SK-N-SH (cell line): ENCODE measurements around the gene HCN1.

ENCODE experiments used
- CTCF ChIP-seq: fragments of 200-600 bp; sonication (generic); IDR thresholded peaks from 2 replicates; pipeline ENCODE4 v1.6.1; 2017; ENCODE audit warnings: antibody characterized with exemption, mild to moderate bottlenecking, moderate library complexity
- EP300 ChIP-seq, 2 experiments: IDR thresholded peaks; 2 replicates each; pipeline versions ENCODE4 v1.4.0 to v1.6.1; 2012; ENCODE audit warnings: borderline replicate concordance in 1 of 2, low read depth in 1 of 2, low read length in 1 of 2
- EZH2phosphoT487 ChIP-seq: fragments of 200-600 bp; sonication (generic); IDR thresholded peaks from 2 replicates; pipeline ENCODE4 v1.6.1; 2017; ENCODE audit warnings: low read depth, mixed run types, mild to moderate bottlenecking, antibody characterized with exemption, moderate library complexity, borderline replicate concordance
- POLR2AphosphoS5 ChIP-seq: IDR thresholded peaks from 2 replicates; pipeline ENCODE4 v1.6.1; 2012; ENCODE audit warnings: low read depth, low read length
- TF ChIP-seq, protein P1 (sequence below): IDR thresholded peaks from 2 replicates; pipeline ENCODE4 v1.6.1; 2012; ENCODE audit warnings: mild to moderate bottlenecking, low read depth, low read length, moderate library complexity
- TF ChIP-seq, protein P2 (sequence below): fragments of 150-350 bp; IDR thresholded peaks from 2 replicates; pipeline ENCODE4 v1.6.1; 2017; ENCODE audit warnings: antibody characterized with exemption, low read length, low read depth, borderline replicate concordance

- TF ChIP-seq CTCF (no peak), EP300 (IDR thresholded peaks at IDR 0.05; ENCODE audit: borderline replicate concordance in 1 of 2, low read depth in 1 of 2, low read length in 1 of 2) (no peak), EZH2phosphoT487 (no peak), POLR2AphosphoS5 (no peak)
- TF ChIP-seq, protein P1, sequence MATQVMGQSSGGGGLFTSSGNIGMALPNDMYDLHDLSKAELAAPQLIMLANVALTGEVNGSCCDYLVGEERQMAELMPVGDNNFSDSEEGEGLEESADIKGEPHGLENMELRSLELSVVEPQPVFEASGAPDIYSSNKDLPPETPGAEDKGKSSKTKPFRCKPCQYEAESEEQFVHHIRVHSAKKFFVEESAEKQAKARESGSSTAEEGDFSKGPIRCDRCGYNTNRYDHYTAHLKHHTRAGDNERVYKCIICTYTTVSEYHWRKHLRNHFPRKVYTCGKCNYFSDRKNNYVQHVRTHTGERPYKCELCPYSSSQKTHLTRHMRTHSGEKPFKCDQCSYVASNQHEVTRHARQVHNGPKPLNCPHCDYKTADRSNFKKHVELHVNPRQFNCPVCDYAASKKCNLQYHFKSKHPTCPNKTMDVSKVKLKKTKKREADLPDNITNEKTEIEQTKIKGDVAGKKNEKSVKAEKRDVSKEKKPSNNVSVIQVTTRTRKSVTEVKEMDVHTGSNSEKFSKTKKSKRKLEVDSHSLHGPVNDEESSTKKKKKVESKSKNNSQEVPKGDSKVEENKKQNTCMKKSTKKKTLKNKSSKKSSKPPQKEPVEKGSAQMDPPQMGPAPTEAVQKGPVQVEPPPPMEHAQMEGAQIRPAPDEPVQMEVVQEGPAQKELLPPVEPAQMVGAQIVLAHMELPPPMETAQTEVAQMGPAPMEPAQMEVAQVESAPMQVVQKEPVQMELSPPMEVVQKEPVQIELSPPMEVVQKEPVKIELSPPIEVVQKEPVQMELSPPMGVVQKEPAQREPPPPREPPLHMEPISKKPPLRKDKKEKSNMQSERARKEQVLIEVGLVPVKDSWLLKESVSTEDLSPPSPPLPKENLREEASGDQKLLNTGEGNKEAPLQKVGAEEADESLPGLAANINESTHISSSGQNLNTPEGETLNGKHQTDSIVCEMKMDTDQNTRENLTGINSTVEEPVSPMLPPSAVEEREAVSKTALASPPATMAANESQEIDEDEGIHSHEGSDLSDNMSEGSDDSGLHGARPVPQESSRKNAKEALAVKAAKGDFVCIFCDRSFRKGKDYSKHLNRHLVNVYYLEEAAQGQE, result no peak
- TF ChIP-seq, protein P2, sequence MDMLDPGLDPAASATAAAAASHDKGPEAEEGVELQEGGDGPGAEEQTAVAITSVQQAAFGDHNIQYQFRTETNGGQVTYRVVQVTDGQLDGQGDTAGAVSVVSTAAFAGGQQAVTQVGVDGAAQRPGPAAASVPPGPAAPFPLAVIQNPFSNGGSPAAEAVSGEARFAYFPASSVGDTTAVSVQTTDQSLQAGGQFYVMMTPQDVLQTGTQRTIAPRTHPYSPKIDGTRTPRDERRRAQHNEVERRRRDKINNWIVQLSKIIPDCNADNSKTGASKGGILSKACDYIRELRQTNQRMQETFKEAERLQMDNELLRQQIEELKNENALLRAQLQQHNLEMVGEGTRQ, result no peak
Observed at GRCh38 chr5:45335346-45335745, 360.8 kb downstream of the HCN1 start.
